ENCODE measurements around the gene CDK10. TPM values are rescaled to one million over a fixed set of nuclear protein-coding genes. Genes with fewer than 3 reads are reported as not detected.

The CDK10 gene
- total RNA-seq, 1 experiment from 2014 or later: 52.6 TPM

GRCh38 chr16:89643769-89644300 lies 42.7 kb upstream of the CDK10 start:
- BruUV-seq (replicated peaks): no TSS peak
- Histone ChIP-seq H3K27ac (ENCODE audit: low read length) (no peak overlapping the region), H3K27me3 (ENCODE audit: control insufficient read depth, insufficient read depth, low read length) (no peaks in the 10 kb centered on the region), H3K4me3 (ENCODE audit: low read depth in 2 of 2, low read length in 2 of 2) (no peak overlapping the region), H3K4me1 (ENCODE audit: control insufficient read depth, insufficient read depth, low read length) (peaks cover 7% of the 10 kb centered on the region), H3K9me3 (ENCODE audit: control insufficient read depth, insufficient read depth, low read depth, low read length) (no peaks in the 10 kb centered on the region), H3K36me3 (ENCODE audit: control insufficient read depth, insufficient read depth, low read length) (no peaks in the 10 kb centered on the region)
- DNase-seq (ENCODE audit: low read depth, low spot score) (no peak), ATAC-seq (no peak)
- CTCF ChIA-PET: no interaction called here
- in situ Hi-C loops (cut with HindIII; ENCODE audit: low pct_unique_long_range_greater_than_20kb, low sequenced_read_pairs) (no loop called here), intact Hi-C loops (cut with micrococcal nuclease; ENCODE audit: unreplicated experiment) (loop anchor here (5.0 kb wide), 2 partner anchors 42 to 72 kb away; no protein-coding TSS in a partner anchor)
- TF ChIP-seq TCF7L2 (IDR thresholded peaks at IDR 0.05; ENCODE audit: low read depth, low read length): no peak
- no peak for TF ChIP-seq POLR2AphosphoS5 (IDR thresholded peaks at IDR 0.05; ENCODE audit: low read depth, low read length)
- TF ChIP-seq SIN3A (IDR thresholded peaks at IDR 0.05; ENCODE audit: borderline replicate concordance, insufficient read depth, low read depth, low read length): no peak
- TF ChIP-seq CTCF (IDR thresholded peaks at IDR 0.05): no peak
- no peak for TF ChIP-seq REST (IDR thresholded peaks at IDR 0.05; ENCODE audit: insufficient read depth in 1 of 2, low read depth in 2 of 2, low read length in 1 of 2)
- POLR2A ChIA-PET: no interaction called here

GRCh38 chr16:89645122-89645521 lies 41.4 kb upstream of the CDK10 start:
- no peak for ATAC-seq
- no TSS peak for BruUV-seq (replicated peaks)
- no peak overlapping the region for H3K27ac ChIP-seq (ENCODE audit: low read length)
- no peak for DNase-seq (ENCODE audit: low read depth, low spot score)
- TF ChIP-seq REST (IDR thresholded peaks at IDR 0.05; ENCODE audit: insufficient read depth in 1 of 2, low read depth in 2 of 2, low read length in 1 of 2): no peak
- no peak for TF ChIP-seq TCF7L2 (IDR thresholded peaks at IDR 0.05; ENCODE audit: low read depth, low read length)
- no peak for TF ChIP-seq SIN3A (IDR thresholded peaks at IDR 0.05; ENCODE audit: borderline replicate concordance, insufficient read depth, low read depth, low read length)
- no peak for TF ChIP-seq CTCF (IDR thresholded peaks at IDR 0.05)
- no peak for TF ChIP-seq POLR2AphosphoS5 (IDR thresholded peaks at IDR 0.05; ENCODE audit: low read depth, low read length)
- H3K36me3 ChIP-seq (ENCODE audit: control insufficient read depth, insufficient read depth, low read length): no peaks in the 10 kb centered on the region
- peaks cover 7% of the 10 kb centered on the region for H3K4me1 ChIP-seq (ENCODE audit: control insufficient read depth, insufficient read depth, low read length)
- in situ Hi-C loops (cut with HindIII; ENCODE audit: low pct_unique_long_range_greater_than_20kb, low sequenced_read_pairs): no loop called here
- no peaks in the 10 kb centered on the region for H3K27me3 ChIP-seq (ENCODE audit: control insufficient read depth, insufficient read depth, low read length)
- POLR2A ChIA-PET: no interaction called here
- no peaks in the 10 kb centered on the region for H3K9me3 ChIP-seq (ENCODE audit: control insufficient read depth, insufficient read depth, low read depth, low read length)
- CTCF ChIA-PET: no interaction called here
- no peak overlapping the region for H3K4me3 ChIP-seq (ENCODE audit: low read depth in 2 of 2, low read length in 2 of 2)
- intact Hi-C loops (cut with micrococcal nuclease; ENCODE audit: unreplicated experiment): no loop called here
